Endothelial cell of umbilical vein (primary cell): ENCODE measurements around the gene SP140L. TPM values are rescaled to one million over a fixed set of nuclear protein-coding genes. Genes with fewer than 3 reads are reported as not detected.

ENCODE experiments used
- BruUV-seq: library from RNA; stranded (reverse); fragments of 400-500 nt; replicated peaks from 2 replicates; lab custom pipeline; 2021; lab: Mats Ljungman, UMichigan
- CTCF ChIA-PET: fragments of 300-600, 350-600 bp; sonication (Branson Sonifier 250); formaldehyde crosslinking; loops from one replicate; lab custom pipeline; 2021; ENCODE audit warnings: antibody characterized with exemption, inconsistent platforms; lab: Charles Lee
- POLR2A ChIA-PET: fragments of 300-600, 350-600 bp; sonication (Branson Sonifier 250); formaldehyde crosslinking; loops from one replicate; lab custom pipeline; 2021; ENCODE audit warnings: antibody characterized with exemption, inconsistent platforms; lab: Charles Lee
- DNase-seq: peaks from one replicate; pipeline ENCODE4 v3.0.0-alpha.2; 2011; ENCODE audit warnings: low read depth, low spot score
- FAIRE-seq: peaks from 2 replicates; lab custom pipeline; 2011; peaks lifted over from hg19 to GRCh38; lab: Jason Lieb, UNC
- H2AFZ ChIP-seq: 2 replicates; pipeline ENCODE4 v1.6.0; 2012; ENCODE audit warnings: low read depth, low read length, control low read depth, inconsistent platforms
- H3K27ac ChIP-seq: 2 replicates; pipeline ENCODE4 v1.5.1; 2011; ENCODE audit warnings: low read depth, mild to moderate bottlenecking, control low read depth, low read length, moderate library complexity; ENCODE audit not compliant: insufficient read depth
- H3K27me3 ChIP-seq, 2 experiments: 2 replicates each; pipeline versions ENCODE4 v1.6.0 to v1.6.1; 2011; ENCODE audit warnings: low read length in 2 of 2, mixed read lengths in 1 of 2; ENCODE audit not compliant: control insufficient read depth in 2 of 2, insufficient read depth in 2 of 2
- H3K36me3 ChIP-seq, 2 experiments: 2 replicates in 1 of 2; 3 replicates in 1 of 2; pipeline ENCODE4 v1.5.1; 2011; ENCODE audit warnings: low read length in 2 of 2, mild to moderate bottlenecking in 1 of 2, moderate library complexity in 1 of 2; ENCODE audit not compliant: control insufficient read depth in 2 of 2, insufficient read depth in 2 of 2; ENCODE audit errors: extremely low read depth in 1 of 2
- H3K4me1 ChIP-seq: 3 replicates; pipeline ENCODE4 v1.5.1; 2011; ENCODE audit warnings: mild to moderate bottlenecking, low read length; ENCODE audit not compliant: control insufficient read depth, insufficient read depth; ENCODE audit errors: extremely low read depth
- H3K4me2 ChIP-seq: 2 replicates; pipeline ENCODE4 v1.6.1; 2011; ENCODE audit warnings: low read length, control low read depth, mixed read lengths; ENCODE audit not compliant: insufficient read depth
- H3K4me3 ChIP-seq, 3 experiments: fragments of 200-600 bp in 1 of 3; sonication (generic), shearing (Covaris generic) in 1 of 3; replicated peaks in 1 of 3; 2 replicates each; pipeline ENCODE4 v1.5.1; 2011 to 2016; ENCODE audit warnings: control low read depth in 3 of 3, low read length in 3 of 3, mild to moderate bottlenecking in 2 of 3, inconsistent platforms in 1 of 3, low read depth in 1 of 3, moderate library complexity in 1 of 3; ENCODE audit not compliant: insufficient read depth in 1 of 3
- H3K79me2 ChIP-seq: 2 replicates; pipeline ENCODE4 v1.6.0; 2012; ENCODE audit warnings: low read length, inconsistent platforms; ENCODE audit not compliant: control insufficient read depth, insufficient read depth
- H3K9ac ChIP-seq: replicated peaks from 2 replicates; pipeline ENCODE3; 2011; ENCODE audit warnings: low read length, control low read depth; ENCODE audit not compliant: insufficient read depth; ENCODE audit errors: extremely low read depth
- H3K9me1 ChIP-seq: replicated peaks from 3 replicates; pipeline ENCODE4 v1.6.0; 2011; ENCODE audit warnings: mild to moderate bottlenecking, low read length; ENCODE audit not compliant: control insufficient read depth, insufficient read depth; ENCODE audit errors: extremely low read depth
- H3K9me3 ChIP-seq: replicated peaks from 2 replicates; pipeline ENCODE4 v1.5.1; 2012; ENCODE audit warnings: low read length, inconsistent platforms; ENCODE audit not compliant: control insufficient read depth, insufficient read depth
- H4K20me1 ChIP-seq: replicated peaks from 2 replicates; pipeline ENCODE3; 2011; ENCODE audit warnings: mild to moderate bottlenecking, low read length; ENCODE audit not compliant: control insufficient read depth, insufficient read depth; ENCODE audit errors: extremely low read depth
- EZH2 ChIP-seq: IDR thresholded peaks from 2 replicates; pipeline ENCODE4 v1.6.1; 2012; ENCODE audit warnings: borderline replicate concordance, low read depth, mild to moderate bottlenecking, moderate library complexity, low read length, inconsistent platforms; ENCODE audit not compliant: severe bottlenecking
- FOS ChIP-seq: IDR thresholded peaks from 2 replicates; pipeline ENCODE4 v1.6.1; 2011; ENCODE audit warnings: mild to moderate bottlenecking, low read length, moderate library complexity, borderline replicate concordance; ENCODE audit not compliant: insufficient read depth
- GATA2 ChIP-seq: IDR thresholded peaks from 2 replicates; pipeline ENCODE4 v1.7.0; 2011; ENCODE audit warnings: low read depth, mild to moderate bottlenecking, moderate library complexity, mixed read lengths, low read length; ENCODE audit not compliant: insufficient read length, insufficient read depth
- JUN ChIP-seq: IDR thresholded peaks from 2 replicates; pipeline ENCODE4 v1.6.1; 2011; ENCODE audit warnings: borderline replicate concordance, low read depth; ENCODE audit not compliant: insufficient read length, insufficient read depth
- MAX ChIP-seq: IDR thresholded peaks from 2 replicates; pipeline ENCODE4 v1.6.1; 2011; ENCODE audit not compliant: insufficient read depth, insufficient read length
- MYC ChIP-seq: IDR thresholded peaks from one replicate; pipeline ENCODE4 v1.6.1; 2011; ENCODE audit warnings: mild to moderate bottlenecking, low read depth, low read length
- POLR2A ChIP-seq: IDR thresholded peaks from 2 replicates; pipeline ENCODE4 v1.6.1; 2012; ENCODE audit warnings: low read depth, mild to moderate bottlenecking, control low read depth, low read length
- POLR2AphosphoS5 ChIP-seq: IDR thresholded peaks from 2 replicates; pipeline ENCODE4 v1.6.1; 2012; ENCODE audit warnings: low read depth, mild to moderate bottlenecking, control low read depth, low read length, moderate library complexity; ENCODE audit not compliant: insufficient read depth
- dilution Hi-C: fragments of 300-500 bp; cut with MboI; formaldehyde crosslinking; loops from one replicate; pipeline ENCODE4 v1.15.0; 2019; ENCODE audit warnings: low sequenced_read_pairs; ENCODE audit not compliant: extremely low pct_ligation_motif_present
- intact Hi-C: fragments of 100-400 bp; cut with micrococcal nuclease; formaldehyde crosslinking; loops from one replicate; pipeline ENCODE4 v1.10.0; 2022
- polyA plus RNA-seq, 4 experiments: library from polyadenylated mRNA; depleted of rRNA in 3 of 4; stranded (reverse) in 3 of 4; unstranded in 1 of 4; fragments of >200 nt; gene quantifications; 2 replicates each; pipeline versions ENCODE4 v1.2.1 to v1.2.3, GENCODE V29; 2011 to 2012; ENCODE audit warnings: missing spikeins in 1 of 4
- total RNA-seq: library from RNA; stranded (reverse); gene quantifications from 2 replicates; pipeline ENCODE4 v1.2.3, GENCODE V29; 2021
- TF ChIP-seq, protein P1 (sequence below), 2 donors: IDR thresholded peaks; 1 replicate in 1 of 2; 2 replicates in 1 of 2; pipeline ENCODE4 v1.5.1; 2011; ENCODE audit warnings: low read length in 2 of 2, mild to moderate bottlenecking in 2 of 2, moderate library complexity in 2 of 2, control low read depth in 1 of 2, inconsistent platforms in 1 of 2, low read depth in 1 of 2; ENCODE audit not compliant: insufficient read depth in 1 of 2; ENCODE audit errors: extremely low read depth in 1 of 2

Gene SP140L
- total and polyA plus RNA-seq, 2 donors (not counting 3 experiments of a cell fraction or from before 2014, with no cell fraction given) = 16.0 to 27.3 TPM

GRCh38 chr2:230400041-230400440, 73.0 kb downstream of the SP140L start:
- POLR2A ChIA-PET = no interaction called here
- Histone ChIP-seq H3K27ac (no peak overlapping the region), H3K36me3 (no peaks in the 10 kb centered on the region), H3K27me3 (no peaks in the 10 kb centered on the region), H3K4me3 (no peak overlapping the region), H2AFZ (no peak overlapping the region), H3K9me3 (no peaks in the 10 kb centered on the region), H3K4me2 (no peak overlapping the region), H3K9ac (no peak overlapping the region), H3K79me2 (no peaks in the 10 kb centered on the region), H3K4me1 (peaks cover 5% of the 10 kb centered on the region), H4K20me1 (no peaks in the 10 kb centered on the region), H3K9me1 (no peaks in the 10 kb centered on the region)
- intact Hi-C loops (no loop called here), dilution Hi-C loops (no loop called here)
- BruUV-seq = no TSS peak
- no peak for TF ChIP-seq MYC
- no peak for TF ChIP-seq POLR2A
- TF ChIP-seq MAX = no peak
- no peak for TF ChIP-seq EZH2
- TF ChIP-seq JUN = no peak
- no peak for TF ChIP-seq POLR2AphosphoS5
- TF ChIP-seq, protein P1, sequence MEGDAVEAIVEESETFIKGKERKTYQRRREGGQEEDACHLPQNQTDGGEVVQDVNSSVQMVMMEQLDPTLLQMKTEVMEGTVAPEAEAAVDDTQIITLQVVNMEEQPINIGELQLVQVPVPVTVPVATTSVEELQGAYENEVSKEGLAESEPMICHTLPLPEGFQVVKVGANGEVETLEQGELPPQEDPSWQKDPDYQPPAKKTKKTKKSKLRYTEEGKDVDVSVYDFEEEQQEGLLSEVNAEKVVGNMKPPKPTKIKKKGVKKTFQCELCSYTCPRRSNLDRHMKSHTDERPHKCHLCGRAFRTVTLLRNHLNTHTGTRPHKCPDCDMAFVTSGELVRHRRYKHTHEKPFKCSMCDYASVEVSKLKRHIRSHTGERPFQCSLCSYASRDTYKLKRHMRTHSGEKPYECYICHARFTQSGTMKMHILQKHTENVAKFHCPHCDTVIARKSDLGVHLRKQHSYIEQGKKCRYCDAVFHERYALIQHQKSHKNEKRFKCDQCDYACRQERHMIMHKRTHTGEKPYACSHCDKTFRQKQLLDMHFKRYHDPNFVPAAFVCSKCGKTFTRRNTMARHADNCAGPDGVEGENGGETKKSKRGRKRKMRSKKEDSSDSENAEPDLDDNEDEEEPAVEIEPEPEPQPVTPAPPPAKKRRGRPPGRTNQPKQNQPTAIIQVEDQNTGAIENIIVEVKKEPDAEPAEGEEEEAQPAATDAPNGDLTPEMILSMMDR (IDR thresholded peaks at IDR 0.05; ENCODE audit: extremely low read depth in 1 of 2, insufficient read depth in 1 of 2, low read depth in 1 of 2, low read length in 2 of 2) = no peak
- TF ChIP-seq GATA2 = no peak
- TF ChIP-seq FOS = no peak
- FAIRE-seq (no peak), DNase-seq (no peak)
- CTCF ChIA-PET = no interaction called here
